ENCODE measurements around the gene F2.

The F2 gene

DNA sequence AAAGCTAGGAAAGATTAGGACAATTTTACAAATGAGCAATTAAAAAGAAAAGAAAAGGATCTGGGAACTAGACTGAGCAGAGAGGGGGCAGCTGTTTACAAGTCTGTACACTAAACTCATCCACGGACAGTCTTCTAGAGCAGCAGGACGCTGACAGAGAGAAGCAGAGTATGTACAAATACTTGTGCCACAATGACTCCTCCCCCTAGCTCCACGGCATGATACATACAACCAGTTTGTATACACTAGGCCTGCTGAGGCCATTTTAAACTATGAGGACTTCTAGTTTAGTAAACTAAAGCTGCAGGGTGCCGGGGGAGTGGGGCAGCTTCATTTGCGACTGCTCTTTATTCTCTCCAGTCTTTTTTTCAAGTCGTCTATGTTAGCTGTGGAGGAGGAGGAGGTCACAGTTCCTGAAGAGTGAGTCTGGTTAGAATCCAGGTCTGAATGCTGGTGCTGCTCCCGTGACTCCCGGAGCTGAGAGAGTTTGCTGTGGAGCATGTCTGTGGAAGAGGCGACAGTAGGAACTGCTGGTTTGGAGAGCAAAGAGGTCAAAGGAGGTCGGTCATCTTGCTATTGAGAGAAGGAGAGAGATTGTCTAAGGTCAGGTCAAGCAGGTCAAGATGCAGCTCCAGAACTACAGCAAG lies 24.8 kb downstream of the F2 start:
- DNase-seq (ENCODE audit: low read depth) = no peak
- TF ChIP-seq, protein P1, sequence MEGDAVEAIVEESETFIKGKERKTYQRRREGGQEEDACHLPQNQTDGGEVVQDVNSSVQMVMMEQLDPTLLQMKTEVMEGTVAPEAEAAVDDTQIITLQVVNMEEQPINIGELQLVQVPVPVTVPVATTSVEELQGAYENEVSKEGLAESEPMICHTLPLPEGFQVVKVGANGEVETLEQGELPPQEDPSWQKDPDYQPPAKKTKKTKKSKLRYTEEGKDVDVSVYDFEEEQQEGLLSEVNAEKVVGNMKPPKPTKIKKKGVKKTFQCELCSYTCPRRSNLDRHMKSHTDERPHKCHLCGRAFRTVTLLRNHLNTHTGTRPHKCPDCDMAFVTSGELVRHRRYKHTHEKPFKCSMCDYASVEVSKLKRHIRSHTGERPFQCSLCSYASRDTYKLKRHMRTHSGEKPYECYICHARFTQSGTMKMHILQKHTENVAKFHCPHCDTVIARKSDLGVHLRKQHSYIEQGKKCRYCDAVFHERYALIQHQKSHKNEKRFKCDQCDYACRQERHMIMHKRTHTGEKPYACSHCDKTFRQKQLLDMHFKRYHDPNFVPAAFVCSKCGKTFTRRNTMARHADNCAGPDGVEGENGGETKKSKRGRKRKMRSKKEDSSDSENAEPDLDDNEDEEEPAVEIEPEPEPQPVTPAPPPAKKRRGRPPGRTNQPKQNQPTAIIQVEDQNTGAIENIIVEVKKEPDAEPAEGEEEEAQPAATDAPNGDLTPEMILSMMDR (IDR thresholded peaks at IDR 0.05; ENCODE audit: low read depth, low read length, missing control alignments) = no peak
- no peak overlapping the region for H3K4me3 ChIP-seq (ENCODE audit: low read depth, low read length)

DNA sequence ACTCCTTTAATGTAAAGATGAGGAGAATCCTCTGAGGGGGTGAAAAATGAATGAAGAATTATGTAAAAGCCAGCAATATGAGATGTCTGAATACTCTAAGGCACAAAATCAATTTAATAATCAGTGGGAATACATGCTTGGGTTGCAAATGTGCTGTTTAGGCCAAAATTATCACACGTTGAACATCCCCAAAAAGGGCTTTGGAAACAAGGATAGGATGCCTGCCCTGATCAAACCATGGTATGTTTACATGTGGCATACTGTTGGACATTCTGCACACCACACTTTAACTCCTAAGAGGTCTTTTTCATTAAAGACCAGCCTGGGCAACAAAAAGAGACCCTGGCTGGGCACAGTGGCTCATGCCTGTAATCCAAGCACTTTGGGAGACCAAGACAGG lies 26.3 kb downstream of the F2 start:
- DNase-seq (ENCODE audit: low read depth) = no peak
- no peak overlapping the region for H3K4me3 ChIP-seq (ENCODE audit: low read depth, low read length)
- TF ChIP-seq, protein P1 (IDR thresholded peaks at IDR 0.05; ENCODE audit: low read depth, low read length, missing control alignments) = no peak

DNA sequence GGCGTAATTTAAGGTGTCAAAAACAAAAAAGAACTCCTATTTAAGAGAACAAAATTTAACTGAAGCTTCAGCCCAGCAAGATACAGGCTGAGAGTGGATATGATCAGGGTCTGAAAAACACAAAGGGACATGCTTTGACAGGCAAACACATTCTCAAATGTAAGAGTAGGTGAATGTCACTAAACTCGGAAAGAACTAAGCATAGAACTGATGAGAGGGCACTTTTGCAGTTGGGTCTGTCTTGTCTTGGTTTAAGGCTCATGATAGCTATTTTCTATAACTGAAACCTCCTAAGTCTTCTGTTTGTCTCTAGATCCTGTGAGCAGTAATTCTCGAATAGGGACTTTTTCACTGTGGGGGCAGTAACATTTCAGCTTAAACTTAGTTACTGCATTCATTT lies 27.0 kb downstream of the F2 start:
- TF ChIP-seq, protein P1 (IDR thresholded peaks at IDR 0.05; ENCODE audit: low read depth, low read length, missing control alignments) = no peak
- DNase-seq (ENCODE audit: low read depth) = no peak

DNA sequence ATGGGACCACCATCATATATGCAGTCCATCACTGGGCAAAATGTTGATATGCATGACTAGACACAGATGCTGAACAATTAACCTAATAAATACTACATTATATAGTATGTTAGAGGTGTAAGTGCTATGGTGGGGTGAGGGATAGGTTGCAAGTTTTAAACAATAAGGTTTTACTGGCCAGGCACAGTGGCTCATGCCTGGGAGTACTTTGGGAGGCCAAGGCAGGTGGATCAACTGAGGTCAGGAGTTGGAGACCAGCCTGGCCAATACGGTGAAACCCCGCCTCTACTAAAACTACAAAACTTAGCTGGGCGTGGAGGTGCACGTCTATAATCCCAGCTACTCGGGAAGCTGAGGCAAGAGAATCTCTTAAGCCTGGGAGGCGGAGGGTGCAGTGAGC lies 28.1 kb downstream of the F2 start:
- TF ChIP-seq, protein P1 (IDR thresholded peaks at IDR 0.05; ENCODE audit: low read depth, low read length, missing control alignments) = no peak
- no peak for DNase-seq (ENCODE audit: low read depth)
- no peak overlapping the region for H3K4me3 ChIP-seq (ENCODE audit: low read depth, low read length)

More for the DNA sequence above, 27.0 kb downstream of the F2 start:
- no peak overlapping the region for H3K4me3 ChIP-seq (ENCODE audit: low read depth, low read length)

DNA sequence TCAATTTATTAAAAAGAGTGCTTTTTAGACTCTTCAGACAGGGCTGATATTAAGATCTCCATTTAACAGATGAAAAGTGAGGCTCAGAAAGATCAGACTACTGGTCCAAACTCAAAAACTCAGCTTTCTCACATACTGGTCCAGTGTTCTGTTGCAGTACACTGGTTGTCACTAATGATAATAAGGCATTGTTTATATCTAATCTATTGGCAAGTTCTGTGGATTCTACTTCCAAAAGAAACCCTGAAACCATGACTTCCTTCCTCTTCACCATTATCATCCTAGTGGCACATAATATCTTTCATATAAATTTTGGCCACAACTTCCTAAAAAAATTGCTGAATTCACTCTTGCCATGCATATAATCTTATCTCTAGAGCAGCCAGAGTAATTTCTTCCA lies 36.9 kb downstream of the F2 start:
- H3K4me3 ChIP-seq (ENCODE audit: low read depth, low read length) = no peak overlapping the region
- TF ChIP-seq, protein P1 (IDR thresholded peaks at IDR 0.05; ENCODE audit: low read depth, low read length, missing control alignments) = no peak
- no peak for DNase-seq (ENCODE audit: low read depth)

DNA sequence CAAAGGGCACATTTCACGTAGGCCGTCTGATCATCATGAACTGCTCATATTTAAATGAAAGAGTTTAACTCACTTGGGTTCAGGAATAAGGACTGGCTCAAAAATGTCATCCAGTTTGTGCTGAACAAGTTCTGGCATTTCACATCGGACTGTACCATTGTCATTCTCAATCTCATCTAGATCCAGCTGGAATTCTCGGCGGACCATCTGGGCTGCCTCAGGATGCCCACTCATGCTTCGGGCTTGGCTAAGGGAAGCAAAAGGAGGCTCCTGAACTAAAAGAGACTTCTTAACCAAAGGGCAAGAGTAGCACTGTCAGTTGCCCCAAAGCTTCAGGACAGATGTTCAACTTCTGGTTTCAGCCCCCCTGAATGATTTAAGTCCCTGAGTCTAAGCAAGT lies 40.2 kb downstream of the F2 start:
- DNase-seq (ENCODE audit: low read depth) = no peak
- H3K4me3 ChIP-seq (ENCODE audit: low read depth, low read length) = no peak overlapping the region
- TF ChIP-seq, protein P1 (IDR thresholded peaks at IDR 0.05; ENCODE audit: low read depth, low read length, missing control alignments) = no peak

DNA sequence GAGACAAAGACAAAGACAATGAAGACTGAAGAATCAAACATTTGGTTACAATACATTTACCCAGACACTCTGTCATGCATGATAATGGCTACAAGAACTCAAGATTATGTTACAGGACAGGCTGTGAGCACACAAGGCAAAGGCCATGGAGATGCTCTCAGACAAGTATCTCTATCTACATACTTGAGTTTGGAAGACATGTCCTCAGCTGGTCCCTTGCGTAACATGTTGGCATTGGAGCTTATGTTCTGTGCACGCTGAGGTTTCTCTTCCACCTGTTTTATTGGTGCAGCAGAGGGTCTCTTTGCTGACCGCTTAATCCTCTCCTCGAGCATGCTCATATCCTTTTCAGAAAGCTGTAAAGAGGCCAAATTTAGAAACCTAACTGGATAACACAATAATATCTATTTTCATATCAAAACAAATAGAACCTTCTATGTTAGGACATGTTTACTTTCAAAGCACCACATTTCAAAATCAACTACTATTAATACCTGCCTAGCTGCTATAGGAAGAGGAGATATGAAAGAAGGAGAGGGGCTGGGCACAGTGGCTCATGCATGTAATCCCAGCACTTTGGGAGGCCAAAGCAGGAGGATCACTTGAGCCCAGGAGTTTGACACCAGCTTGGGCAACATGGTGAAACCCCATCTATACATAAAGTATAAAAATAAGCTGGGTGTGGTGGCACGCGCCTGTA lies 41.6 kb downstream of the F2 start:
- DNase-seq (ENCODE audit: low read depth) = no peak
- H3K4me3 ChIP-seq (ENCODE audit: low read depth, low read length) = no peak overlapping the region
- TF ChIP-seq, protein P1 (IDR thresholded peaks at IDR 0.05; ENCODE audit: low read depth, low read length, missing control alignments) = no peak
